ENCODE measurements around the gene MARCKS.
A peak's percentile ranks its signal among the peaks of the same experiment; 100 is the strongest.

MARCKS gene, protein sequence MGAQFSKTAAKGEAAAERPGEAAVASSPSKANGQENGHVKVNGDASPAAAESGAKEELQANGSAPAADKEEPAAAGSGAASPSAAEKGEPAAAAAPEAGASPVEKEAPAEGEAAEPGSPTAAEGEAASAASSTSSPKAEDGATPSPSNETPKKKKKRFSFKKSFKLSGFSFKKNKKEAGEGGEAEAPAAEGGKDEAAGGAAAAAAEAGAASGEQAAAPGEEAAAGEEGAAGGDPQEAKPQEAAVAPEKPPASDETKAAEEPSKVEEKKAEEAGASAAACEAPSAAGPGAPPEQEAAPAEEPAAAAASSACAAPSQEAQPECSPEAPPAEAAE

DNA sequence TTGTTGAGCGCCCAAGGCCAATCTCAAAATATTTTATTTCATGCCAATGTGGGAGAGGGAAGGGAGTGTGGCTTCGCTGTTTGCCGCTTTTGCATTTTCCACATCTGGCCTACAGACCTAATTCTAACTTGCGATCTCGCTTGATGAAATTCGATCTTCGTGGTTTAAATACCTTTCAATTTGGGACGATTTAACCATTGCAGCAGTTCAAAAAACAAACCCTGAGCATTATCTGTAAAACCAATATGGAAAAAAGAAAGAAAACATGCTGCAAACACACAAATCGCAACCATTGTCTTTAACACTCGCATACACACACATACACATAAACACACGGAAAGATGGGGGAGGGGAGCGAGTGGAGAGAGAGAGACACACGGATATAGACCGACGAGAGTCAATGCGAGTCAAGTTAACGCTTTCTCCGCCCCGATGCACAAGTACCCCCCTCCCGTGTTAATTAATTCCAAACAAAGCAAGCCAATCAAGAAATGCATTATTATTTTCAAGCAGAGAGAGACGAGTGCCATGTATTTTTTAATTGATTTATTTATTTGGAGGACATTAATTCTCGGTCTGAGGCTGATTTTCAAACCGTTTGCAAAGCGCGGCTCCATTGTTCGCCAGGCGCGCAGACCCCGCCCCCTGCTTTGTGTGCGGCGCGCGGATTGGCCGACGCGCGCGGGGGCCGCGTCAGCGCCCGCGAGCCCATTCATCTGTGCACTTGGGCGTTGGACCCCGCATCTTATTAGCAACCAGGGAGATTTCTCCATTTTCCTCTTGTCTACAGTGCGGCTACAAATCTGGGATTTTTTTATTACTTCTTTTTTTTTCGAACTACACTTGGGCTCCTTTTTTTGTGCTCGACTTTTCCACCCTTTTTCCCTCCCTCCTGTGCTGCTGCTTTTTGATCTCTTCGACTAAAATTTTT lies at the start of gene MARCKS:
Gene MARCKS (plus strand): TSS at position 721 of the 931 bp plus-strand sequence. CDS start 401 bp downstream, outside the sequence.
- peak; percentile 82 for DNase-seq

DNA sequence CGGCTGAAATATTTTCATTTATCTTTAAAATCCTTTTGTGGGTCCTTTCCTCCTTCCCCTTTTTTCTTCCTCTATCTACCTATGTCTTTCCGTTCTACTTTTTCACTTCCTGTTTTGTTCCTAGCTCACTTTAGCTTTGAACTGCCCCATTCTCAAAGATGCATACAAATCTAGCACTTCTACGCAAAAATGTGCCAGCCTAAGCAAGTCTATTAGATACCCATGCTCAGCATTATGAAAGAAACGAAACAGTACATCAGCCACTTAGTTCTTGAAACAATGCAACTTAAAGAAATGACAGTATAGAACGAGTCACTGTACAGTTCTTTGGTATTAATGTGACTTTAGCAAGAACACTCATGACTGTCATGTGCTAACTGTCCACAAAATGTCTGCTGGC lies 47.3 kb upstream of the MARCKS start:
- DNase-seq, result no peak

DNA sequence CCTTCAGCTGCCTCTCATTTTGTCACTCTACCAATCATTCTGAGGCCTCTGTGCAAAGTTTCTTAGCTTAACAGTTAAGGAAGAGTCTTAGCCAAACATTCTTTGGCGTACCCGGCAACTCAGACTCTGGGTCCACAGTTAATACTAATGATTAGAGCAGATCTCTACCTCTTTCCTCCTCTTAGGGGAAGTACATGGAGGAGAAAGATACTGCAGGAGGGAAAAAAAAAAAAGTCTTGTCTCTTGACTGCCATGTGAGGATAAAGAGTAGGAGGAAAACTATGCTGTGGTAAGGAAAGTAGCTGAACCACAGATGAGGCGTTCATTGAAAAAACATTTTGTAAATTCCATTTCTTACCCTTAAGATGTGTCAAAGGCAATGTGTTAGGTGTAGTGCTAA lies 44.0 kb upstream of the MARCKS start:
- no peak for DNase-seq

DNA sequence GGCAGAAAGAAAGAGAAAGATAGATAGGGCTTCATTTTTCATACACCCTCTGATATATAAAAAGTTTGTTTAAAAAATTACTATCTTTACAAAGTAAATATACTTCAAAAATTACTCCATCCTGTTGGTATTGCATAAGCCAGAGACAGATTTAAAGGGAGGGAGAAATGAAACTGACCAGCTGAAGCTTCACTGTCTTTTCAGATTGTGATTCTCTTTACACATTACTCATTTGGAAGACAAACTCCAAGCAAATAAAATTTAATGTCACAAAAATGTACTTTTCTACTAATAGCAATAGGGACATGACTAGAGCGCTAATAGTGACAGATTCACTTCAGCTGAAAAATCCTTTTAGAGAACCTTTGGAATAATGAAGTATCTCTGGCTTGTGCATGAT lies 38.6 kb upstream of the MARCKS start:
- no peak for DNase-seq

DNA sequence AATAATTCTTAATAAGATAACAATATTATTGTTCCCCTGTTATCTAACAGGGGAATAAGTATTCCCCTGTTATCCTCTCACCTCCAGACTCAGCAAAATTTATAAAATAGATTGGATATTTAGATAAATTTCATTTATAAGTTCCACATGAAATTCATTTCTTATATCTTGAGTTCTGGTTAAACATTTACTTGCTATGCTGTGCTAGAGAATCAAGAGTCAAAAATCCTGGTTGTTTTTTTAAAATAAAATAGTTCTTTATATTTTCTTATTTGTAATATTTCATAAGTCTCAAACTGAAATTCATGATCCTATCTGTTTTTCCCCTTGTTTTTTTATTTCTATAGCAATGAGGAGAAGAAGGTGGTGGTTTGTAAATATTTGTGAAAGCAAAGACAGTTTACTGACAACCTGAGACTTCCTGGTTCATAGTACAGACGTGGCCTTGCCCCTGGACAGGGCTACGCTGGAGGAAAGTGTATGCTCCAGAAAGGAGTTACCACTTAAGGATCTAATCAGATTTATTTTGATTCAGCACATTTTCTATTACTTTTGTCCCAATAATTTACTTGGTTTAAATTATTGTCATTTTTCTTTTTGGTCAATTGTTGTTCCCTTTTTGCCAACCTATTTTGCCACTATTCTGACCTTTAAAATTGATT lies 37.8 kb upstream of the MARCKS start:
- DNase-seq, result no peak

DNA sequence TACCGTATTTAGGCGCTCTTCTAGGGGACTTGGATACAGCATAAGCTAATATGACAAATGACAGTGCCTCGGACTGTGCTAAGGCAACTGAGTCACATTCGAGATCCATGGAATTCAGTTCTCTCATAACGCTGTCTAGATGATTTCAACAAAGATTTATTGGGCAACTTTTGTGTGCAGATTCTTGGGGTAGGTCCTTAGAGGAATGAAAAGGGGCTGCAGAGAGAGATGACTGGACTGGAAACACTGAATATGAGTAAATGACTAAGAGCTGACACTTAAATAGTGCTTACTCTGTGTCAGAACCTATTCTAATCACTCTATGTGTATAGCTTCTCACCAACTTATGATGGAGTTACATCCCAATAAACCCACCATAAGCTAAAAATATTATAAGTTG lies 36.4 kb upstream of the MARCKS start:
- no peak for DNase-seq

DNA sequence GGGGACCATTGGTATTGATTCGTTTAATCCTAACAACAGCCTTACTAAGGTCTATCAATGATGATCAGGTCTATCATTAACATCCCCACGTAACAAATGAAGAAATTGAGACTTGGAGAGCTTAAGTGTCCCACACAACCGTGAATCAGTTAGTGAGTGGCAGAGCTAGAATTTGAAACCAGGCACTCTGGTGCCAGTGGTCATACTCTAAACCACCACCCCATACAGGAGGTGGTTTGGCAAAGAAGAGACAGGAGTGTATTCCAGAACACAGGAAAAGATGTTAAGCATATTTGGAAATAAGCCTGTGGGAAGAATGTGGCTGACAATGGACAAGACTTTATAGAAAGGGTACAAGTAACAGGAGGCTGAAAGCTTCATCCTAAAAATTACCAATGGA lies 35.7 kb upstream of the MARCKS start:
- no peak for DNase-seq

DNA sequence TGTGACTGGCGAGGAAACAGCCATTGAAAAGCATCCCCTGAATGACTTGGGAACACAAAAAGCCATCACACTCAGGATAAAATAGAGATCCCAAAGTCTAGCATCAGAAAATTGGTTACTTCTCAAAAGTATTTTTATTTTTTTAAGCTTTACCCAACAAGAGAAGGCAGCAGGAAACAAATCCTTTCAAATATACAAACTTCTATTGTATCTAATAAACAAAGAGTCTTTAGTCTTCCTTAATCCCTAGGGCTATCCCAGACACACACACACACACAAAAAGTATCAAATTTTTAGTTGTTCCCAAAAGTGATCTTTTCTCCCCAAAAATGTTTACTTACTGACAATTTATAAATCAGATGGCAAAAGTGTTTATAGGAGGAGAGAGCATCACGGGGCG lies 33.2 kb upstream of the MARCKS start:
- no peak for DNase-seq

DNA sequence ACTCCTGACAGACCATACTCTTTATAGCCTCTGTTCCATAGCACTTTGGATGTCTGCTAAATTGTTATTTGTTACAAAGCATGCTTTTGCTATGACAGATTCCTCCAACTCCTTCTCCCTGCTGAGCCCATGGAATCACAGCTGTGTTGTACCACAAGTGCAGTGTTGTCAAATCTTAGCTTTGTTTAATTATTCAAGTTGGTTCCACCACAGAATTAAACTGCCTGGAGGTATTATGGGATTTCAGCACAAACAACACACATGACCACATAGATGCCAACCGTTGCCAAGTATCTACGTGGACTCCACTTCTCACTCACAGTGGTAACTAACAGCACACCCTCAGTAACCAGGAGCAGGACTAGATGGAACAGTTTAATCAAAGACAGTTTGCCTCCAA lies 32.7 kb upstream of the MARCKS start:
- no peak for DNase-seq

DNA sequence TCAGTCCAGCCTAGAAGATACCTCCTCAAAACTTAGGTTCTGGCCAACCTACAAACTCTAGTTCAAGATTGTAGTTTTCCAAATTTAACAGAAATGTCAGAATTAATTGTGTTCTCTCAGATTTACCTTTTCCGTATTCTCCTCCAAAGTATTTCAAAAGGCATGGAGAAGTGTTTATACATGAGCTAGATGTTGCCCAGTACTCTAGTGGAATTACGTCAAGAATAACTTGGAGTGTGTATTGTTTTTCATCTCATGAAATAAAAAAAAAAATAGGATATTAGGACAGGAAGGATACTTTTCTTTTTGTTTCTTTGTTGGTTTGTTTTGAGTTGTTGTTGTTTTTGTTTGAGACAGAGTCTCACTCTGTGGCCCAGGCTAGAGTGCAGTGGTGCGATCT lies 32.3 kb upstream of the MARCKS start:
- DNase-seq, result no peak

DNA sequence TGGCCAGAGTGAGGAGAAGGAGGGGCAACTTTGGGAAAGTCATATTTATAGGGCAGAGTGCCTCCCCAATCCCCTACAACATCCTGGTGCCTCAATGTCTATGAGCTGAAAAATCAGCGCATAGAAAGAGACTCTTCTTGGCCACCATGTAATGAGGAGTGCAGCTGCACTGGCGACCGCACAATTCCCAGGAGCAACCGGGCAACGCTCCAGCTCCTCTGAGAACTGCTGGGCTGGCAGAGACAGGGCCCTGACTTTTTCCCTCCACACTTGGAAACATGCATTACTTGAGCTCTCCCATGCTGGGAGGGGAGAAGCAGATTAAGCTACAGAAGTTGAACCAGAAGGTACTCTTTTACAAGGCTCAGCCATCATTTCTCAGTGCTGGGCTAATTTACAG lies 31.4 kb upstream of the MARCKS start:
- no peak for DNase-seq

DNA sequence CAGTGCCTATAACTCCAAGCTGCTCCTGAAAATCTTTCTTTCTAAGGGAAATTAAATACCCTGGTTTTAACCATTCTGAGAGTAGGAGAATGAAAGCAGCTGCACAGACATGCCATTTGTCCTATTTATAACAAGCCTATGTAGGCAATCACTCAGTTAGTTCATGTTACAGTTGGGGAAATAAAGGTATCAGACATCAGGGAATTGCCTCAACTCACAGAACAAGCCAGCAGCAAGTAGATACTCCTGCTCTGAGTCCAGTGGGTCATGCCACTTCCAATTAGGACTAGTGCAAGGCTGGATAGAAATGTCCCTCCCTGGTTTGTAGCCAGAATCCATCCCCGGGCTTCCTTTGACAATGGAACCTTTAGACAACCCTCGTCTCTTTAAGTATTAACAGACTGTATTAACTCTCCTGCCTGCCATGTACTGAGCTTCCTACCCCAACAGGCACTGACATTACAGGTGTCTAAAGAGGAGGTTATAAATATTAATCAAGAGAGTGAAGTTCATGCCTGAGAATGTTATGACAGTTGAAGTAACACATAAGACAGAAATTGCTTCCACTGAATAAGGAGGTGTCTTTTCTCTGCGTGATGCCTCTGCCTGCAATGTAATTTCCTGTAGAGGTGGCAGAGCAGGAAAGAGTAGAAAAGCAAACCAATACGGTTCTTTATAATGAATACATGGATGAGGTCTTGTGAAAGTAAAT lies 28.0 kb upstream of the MARCKS start:
- no peak for DNase-seq

DNA sequence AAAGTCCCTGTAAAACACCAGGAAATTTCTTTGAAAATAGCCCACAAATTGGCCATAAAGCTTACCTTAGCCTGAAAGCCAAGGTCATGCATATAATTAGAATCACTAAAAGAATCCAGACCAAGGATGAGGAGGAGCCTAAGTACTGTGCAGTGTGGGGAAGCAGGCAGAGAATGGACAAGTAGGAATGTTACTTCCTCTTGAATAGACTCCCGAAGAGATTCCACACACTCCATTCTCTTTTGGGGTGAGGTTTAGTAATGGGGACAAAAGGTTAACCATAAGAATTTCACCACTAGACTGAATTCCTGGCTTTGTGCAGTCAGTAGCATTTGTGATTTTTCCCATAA lies 27.5 kb upstream of the MARCKS start:
- DNase-seq, result no peak

DNA sequence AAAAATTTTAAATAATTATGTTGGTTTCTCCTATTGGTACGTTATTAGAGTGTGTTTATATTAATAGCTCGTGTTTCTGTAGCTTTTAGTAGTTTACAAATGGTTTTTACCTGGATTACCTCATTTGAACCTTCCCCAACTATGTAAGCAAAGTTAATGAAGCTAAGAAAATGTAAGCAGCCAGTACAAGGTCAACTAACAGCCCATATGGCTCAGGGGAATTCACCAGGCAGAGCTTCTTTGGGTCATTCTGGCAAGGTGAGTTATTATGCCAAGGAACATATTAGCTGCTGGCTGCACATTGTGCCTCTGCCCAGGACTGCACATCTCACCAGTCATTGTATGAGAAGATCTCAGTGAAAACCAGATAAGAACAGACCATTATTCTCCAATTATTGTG lies 27.0 kb upstream of the MARCKS start:
- DNase-seq, result no peak

DNA sequence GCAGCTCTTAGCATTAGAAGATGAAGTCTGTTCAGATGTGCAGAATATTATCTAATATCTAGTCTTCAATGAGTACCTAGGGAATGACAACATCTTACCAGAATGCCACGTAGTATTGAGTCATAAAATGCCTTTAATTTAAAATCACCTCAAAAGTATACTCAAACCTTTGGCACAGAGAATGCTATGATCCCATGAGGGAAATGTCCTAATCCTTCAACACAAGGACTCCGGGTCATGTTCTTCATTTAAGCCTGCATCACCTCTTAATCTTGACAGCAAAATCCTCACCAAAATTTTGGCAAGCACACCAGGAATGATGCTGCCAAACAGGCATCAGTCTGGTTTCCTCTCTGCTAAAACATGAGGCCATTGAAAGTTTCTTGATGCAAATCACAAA lies 23.6 kb upstream of the MARCKS start:
- DNase-seq, result no peak

DNA sequence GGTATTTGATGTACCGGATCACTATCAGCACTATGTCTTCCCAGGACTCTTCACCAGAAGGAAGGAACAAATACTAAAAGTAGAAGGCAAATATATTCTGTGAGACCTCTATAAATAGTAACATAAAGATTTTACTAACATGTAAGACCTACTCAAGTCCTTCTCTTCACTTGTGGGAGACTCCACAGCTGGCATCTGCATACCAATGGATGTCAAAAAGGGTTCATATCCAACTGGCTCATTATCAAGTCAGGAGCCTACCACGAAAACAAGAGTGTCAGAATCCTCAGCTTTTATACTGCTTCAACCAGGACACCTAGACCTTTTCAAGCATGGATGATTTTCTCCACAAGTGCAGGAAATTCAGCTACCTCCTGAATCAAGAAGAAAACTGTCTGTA lies 20.0 kb upstream of the MARCKS start:
- no peak for DNase-seq

DNA sequence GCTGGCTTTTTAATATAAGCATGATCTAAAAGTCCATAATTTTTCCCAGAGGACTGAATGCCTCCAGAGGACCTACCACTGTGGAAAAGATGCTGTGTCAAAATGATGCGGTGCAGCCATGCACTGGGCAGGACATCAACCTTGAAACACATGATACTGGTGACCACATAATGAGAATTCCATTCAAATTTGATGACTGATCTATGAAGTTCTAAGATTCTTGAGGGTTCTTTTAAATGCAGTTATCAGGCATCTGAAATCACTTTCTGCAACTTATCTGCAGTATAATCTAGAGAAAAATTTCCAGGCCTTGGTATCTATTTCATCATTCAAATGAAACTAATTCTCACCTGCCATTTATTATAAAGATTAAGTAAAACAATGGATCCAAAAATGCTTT lies 15.0 kb upstream of the MARCKS start:
- no peak for DNase-seq

DNA sequence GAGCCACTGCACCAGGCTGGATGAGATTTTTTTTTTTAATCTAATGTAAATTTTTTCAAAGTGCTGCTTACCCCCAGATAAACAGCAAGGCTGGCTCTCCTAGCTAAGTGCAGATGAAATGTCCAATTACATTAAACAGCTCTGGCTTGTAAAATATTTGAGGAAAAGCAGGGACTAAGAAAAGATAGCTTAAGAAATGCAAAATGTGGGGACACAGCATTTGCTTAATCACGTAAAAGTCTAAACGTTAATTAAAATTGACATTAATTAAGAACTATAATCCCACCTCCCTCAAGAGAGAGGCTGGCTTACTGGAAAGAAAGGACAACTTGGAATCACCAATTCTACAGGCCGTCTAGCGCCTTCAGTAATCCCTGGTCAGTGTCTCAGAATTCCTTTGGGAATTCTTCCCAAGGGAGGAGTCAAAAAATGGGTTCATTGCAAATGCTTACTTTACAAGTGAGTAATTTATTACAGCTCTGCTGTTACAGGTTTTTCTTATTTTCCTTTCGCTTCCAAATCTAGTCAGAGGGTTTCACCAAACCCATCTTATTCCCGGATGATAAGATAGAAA lies 13.6 kb upstream of the MARCKS start:
- DNase-seq, result no peak

DNA sequence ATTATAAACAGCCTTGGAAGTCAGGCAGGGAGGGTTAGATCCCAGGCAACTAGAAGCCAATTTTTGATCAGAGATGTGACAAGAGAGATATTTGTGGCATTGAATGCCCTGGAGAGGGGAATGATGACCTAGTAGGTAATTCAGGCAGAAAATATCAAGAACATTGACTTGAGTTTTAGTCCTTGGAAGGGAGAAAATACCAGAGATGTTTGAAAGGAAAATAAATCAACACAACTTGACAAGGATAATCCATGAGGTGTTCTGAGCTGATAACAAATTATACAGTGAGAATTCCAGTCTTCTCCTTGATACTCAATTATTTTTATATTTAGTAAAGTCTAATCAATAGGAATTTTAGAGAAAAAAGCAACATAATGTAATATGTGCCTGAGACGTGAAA lies 10.6 kb upstream of the MARCKS start:
- DNase-seq, result no peak

DNA sequence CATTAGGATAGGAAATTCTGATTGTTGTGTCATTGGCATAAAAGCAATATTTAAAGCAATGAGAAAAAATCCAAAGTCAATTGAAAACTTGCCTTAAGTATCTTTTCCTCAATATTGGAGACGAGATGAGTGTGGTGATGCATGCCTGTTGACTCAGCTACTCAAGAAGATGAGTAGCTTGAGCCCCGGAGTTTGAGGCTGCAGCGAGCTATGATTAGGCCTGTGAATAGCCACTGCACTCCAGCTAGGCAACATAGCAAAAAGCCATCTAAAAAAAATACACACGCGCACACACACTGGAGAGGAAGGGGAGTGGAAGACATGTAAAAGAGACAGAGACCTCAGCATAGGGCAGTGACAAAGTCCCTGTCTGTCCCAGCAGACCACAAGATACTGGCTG lies 9.7 kb upstream of the MARCKS start:
- DNase-seq, result no peak

DNA sequence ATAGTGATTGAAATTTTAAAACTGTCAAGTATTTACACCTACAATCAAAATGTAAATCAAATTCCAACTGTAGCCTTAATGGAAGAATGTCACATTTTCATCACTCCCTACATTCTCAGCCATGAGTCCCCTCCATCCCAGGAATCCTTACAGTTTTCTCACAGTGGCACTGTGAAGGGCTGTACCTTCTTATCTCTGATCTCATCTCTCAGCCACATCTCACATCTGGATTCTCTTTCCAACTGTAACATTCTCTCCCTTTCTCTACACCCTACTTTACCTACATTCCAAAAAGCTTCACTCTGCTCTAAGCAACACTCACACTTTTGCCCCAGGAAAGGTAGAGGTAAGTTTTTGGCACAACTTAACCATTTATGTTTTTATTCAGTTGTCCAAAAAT lies 8.9 kb upstream of the MARCKS start:
- no peak for DNase-seq

DNA sequence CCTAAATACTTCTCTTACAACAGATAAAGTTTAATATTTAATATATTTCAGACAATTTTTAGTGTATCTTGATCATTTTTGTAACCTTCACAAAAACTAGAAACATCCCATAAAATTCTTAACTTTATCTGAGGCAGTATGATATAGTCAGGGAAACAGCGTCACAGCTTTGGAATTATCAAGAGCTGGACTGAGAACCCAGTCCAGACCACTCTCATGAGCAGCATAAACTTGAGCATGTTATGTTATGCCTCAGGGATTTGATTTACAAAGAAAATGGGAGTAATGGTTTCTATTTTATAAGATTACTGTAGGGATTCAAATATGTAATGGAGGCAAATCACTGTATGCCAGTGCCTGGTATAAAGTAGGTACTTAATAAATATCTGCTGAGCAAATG lies 8.3 kb upstream of the MARCKS start:
- DNase-seq, result no peak

DNA sequence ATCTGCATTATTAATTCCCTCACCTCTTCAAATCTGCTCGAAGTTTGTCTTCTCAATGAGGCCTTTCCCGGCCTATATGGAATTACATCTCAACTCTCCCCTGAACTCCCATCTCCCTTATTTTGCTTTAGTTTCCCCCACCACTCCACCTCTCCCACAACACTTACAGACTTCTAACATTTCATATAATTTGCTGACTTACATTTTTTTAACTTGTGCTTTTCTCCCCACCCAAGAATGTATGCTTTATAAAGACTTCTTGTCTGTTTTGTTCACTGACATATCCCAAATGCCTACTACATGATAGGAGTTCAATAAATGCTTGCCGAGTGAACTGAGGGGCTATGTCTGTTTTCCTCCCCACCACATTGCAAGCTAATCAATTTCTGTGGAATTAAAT lies 3.9 kb upstream of the MARCKS start:
- no peak for DNase-seq

All from COR-L47 (cell line).